GM18508 (cell line): ENCODE measurements around the gene LRIT2.

Experiments
- ATAC-seq: cut with Tn5 transposase; IDR thresholded peaks from one replicate; pipeline ENCODE4 v1.9.1; 2021; ENCODE audit warnings: moderate number of reproducible peaks; ENCODE audit not compliant: insufficient read depth, unreplicated experiment

LRIT2 gene

DNA sequence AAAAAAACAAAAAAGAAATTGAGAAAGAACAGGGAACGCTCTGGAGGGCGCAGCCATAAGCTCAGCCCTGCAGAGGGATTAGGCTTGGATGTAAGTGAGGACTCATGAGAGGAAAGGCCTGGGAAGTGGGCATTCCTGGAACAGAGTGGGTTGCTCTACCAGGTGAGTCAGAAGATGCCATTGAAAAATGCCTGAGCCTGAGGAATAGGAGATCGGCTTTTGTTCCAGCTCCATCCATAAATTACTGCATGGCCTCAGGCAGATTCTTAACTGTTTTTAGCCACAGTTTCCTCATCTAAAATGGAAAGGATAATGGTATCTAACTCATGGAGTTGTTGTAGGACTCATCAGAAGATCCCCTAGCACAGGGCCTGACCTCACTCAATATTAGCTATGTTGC lies 18.4 kb upstream of the LRIT2 start:
- ATAC-seq, result no peak

DNA sequence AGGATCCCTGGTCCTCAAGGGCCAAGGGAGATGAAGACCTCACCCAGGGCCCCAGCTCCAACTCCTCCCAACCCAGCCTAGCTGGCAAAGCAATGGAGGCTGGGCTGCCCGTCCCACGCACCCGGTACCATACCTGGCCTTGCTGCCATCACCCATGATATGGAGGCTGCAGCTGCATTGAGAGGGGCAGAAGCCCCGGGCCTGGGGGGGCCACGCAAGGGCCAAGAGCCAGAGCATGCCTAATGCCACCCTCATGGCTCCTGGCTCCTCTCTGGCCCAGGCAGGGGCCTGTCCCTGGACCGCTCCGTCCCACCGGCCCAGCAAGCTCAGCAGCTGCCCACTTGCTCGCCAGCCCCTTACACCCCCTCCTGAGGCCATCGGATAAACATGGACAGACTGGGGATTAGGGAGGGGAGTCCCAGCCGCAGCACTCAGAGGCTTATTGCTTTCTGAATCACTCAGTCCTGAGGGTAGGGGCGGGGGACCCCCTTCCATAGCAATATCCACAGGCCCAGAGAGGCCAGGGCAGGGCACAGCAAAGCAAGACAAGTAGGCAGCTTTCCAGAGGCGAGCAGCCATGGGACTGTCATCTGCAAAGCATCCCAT lies 15.9 kb upstream of the LRIT2 start, which contains the start of gene LRIT1:
LRIT1 (minus strand) TSS at position 362 of the 606 bp plus-strand sequence; CDS start at position 255, 107 bp downstream.
- no peak for ATAC-seq

DNA sequence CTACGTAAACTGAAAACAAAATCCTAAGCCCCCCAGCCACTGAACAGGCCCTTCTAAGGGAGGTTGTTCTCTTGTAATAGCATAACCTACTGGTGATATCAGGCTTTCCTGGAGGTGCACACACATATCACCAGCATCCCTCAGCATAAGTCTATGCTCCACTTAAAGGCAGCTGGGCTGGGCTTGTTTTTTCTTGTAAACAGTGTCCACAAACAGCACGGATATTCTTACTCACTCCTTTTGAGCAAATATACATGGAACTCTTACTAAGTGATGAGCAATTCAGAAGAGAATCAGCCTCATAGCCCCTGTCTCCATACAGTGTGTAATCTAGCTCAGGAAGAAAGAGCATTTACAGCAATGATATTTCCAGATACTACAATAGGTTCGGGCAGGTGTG lies 13.6 kb upstream of the LRIT2 start:
- no peak for ATAC-seq

DNA sequence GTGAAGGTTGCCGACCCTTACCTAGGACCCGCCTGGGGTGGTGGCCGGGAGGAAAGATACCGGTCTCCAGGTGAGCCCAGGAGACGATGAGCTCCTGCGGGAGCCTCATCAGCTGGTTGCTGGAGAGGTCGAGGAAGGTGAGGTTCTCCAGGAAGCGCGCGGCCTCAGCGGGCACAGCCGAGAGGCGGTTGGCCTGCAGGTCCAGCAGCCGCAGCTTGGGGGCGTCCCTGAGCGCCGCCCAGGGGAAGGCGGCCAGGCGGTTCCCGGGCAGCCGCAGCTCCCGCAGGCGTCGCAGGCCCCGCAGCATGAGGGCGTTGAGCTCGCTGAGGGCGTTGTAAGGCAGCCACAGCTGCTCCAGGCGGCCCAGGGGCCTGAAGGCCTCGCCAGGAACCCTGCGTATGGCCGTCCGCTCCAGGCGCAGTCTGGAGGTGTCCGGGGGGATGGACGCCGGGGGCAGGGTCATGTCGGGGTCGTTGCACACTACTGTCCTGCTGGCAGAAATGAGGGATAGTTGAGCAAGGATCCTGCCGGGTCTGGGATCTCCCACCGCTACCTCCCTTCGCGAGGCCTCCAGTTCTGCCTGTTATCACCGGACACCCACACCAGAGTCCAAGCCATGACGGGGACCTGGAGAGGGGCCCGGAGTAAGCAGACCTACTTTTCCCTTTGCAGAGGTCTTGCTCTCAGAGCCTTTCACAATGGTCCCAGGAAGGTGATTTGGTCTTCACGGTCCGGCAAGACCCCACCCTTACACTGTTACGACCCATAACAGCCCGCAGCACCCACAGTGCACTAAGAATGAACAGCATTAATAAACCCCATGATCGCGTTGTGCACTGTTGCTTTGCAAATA lies 12.1 kb upstream of the LRIT2 start:
- no peak for ATAC-seq

DNA sequence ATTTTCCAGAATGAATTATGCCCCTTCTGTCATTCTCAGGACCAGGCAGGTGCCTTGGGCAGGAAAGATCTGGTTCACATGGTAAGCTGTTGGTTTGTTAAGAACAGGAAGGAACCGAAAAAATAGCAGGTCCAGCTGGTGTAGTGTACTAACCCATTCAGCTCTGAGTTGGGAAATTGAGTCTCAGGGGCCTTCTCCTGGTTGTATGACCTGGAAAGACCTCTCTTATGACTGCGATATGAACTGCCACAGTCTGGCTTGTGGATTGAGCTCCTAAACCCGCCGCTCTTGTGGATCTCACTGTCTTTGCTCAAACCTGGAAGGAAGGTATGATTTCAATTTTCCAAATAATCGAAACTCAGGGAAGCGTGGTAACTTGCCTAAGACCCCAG lies 11.5 kb upstream of the LRIT2 start:
- ATAC-seq, result no peak

DNA sequence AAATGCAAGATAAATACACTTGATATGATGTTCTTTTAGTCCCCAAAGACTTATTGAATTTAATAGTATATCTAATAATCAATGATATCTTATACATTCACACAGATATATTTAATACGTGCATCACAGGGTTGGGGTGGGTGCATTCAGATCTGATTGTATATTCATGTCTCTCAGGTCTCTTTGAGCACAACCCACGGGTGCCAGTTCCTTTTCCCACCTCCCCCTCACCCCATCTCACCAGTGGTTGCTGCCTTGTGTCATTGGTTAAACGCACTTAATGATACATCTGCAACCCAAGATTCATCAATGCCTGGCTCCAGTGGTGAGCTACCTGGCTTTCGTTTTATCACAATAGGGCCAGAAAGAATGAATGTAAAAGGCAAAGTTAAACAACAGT lies 9.8 kb upstream of the LRIT2 start:
- no peak for ATAC-seq

DNA sequence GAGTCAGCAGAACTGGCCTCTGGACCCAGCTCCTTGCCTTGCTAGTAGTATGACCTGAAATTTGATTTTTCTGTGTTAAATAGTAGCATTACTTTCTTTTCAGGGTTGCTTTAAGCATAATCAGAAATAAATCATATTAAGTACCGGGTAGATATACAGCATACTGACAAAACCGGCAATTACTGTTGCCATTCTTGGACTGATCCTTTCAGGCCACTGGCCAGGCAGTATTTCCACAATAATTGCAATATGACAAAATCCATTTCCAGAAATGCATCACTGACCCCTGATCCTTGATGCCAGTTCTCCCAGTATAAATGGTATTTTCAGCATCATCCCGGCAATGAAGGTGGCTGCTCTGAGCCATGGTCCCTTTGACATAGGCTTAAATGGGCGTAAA lies 9.1 kb upstream of the LRIT2 start:
- no peak for ATAC-seq

DNA sequence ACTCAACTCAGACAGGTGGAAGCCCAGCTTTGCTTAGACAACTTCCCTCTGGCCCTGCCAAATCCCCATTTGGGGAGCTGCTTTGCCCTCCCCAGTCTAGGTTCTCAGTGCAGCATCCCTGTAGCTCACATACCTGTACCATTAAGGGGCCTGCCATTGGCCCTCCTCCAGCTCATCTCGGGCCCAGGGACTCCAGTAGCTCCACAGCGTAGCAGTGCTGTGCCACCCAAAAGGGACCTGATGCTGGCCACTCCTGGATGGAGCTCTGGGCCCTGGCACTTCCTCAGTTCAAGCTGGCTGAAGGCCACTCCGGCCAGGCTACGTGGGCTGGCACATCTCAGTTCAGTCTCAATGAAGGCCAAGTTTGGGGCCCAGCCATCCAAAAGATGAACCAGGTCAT lies 8.6 kb upstream of the LRIT2 start:
- no peak for ATAC-seq

DNA sequence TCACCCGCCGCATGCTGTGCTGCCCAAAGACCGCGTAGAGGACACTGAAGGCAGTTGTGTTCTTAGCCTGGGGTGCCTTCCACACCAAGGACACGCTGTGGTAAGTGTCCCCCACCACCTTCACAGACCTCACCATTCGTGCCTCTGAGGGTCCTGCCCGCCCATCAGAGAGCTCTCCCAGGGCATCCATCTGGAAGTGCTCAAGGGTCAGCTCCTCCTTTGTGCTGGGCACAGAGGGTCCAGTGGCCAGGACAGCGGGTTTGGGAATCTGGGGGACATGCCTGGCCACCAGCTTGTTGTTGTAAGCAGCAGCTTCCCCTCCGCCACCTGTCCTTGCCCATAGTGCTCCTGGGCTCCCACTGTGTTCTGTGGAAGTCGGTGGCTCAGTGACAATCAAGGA lies 7.0 kb upstream of the LRIT2 start:
- ATAC-seq, result no peak

DNA sequence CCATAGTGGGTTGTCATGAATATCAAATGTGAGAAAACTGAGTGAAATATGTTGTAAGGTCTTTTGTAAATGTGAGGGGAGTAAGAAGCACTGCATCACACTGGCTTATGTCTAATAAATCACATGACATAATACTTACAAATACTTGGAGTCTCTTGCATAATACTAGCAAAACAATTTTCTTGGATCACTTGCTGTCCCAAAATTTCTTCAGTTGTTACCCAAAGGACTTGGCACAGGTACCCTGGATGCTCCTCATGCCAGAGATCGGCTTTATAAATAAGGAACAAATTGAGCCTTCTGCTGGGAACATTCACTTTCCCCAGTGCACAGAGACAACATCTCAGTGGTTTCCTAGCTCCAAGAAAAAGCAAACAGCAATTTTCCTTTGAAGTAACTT lies 5.0 kb upstream of the LRIT2 start:
- ATAC-seq, result no peak

DNA sequence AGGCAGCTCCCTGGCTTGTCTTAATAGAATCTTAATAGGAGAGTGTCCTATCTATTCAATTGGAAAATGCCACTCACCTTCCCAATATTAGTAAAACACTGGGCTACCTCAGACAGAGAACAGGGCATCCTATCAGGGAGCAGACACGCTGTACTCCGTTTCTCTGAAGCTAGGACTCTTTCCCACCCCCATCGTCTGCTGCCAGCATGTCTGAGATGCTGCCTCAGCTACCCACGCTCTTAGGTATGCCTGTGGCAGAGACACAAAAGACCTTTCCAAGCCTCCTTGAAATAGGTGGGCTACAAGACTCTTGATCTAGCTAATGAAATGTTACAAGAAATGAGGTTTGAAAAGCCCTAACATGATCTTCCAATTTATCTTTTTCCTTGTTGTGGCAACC lies 2.5 kb upstream of the LRIT2 start:
- no peak for ATAC-seq

DNA sequence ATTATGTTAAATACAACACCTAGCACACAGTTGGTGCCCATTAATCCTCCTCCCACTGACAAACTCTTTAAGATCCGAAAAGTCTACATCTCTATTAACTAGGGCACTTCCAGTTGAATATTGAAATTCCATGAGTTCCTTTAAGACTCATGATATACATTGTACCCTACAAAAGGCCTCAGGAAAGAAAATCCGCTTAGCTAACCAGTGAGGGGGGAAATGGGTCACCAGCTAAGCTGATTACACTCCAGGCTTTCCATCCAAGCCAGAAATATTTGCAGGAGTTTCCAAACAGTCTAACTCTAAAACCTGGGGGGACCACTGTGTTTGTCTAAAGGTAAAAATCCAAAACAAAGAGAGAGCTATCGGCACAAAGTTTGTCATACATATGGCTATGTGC lies 1.3 kb upstream of the LRIT2 start:
- no peak for ATAC-seq

DNA sequence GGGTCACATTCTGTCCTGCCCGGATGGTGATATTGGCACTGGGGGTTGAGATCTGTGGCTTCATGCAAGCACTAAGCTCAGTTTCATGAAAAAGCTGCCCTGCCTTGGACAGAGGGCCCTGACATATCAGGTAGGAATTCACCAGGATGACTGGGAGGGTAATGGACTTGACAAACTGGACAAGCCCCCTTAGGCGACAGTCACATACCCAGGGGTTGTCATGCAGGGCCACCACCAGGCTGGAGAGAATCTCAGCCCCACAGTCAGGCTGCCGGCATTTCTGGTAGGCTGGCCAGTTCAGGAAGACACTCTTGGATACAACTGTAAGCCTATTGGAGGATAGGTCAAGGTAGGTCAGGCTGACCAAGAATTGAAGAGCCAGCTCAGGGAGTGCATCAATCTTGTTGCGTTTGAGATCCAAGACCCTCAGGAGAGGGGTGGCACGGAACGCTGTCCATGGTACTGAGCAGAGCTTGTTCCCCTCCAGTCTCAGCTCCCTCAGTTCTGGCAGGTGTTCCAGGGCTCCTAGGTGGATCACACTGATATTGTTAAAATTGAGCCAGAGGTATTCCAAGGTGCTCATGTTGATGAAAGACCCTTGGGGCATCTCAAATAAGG lies 824 bp downstream of the LRIT2 start:
- ATAC-seq, result no peak

DNA sequence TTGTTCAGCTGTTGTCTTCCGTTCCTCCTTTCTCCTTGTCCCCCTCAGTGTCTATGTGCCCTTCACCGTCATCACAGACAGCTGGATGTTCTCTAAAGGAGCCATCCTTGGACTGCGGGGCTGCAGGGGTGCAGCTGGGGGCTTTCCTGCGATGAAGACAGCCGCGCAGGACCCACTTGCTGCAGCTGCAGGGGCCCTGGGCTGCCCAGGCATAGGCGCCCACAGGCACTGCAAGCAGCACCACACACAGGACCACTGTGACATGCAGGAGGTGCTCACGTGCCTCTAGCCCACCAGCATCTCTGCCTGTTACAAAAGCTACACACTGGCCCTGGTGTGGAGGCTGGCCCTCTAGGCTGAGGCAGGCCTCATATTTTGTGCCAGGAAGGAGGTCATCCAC lies 3.4 kb downstream of the LRIT2 start:
- ATAC-seq, result no peak

DNA sequence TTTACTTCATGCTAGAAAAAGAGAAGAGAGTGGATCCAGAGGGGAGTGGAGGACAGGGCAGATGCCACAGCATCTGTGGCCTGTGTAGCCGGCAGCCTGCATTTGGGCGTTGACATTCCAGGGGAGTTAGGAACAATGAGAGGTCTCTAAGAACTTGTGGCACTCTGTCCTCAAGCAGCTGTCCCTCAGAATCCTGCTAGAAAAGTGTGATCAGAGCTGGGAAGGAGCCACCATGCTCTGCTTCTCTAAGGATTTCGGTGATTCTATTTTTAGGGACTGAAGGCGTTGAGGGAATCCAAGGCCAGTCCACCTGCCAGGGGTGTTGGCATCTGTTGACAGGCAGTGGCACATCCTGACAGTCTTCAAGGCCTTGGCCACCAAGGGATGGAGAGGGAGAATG lies 7.6 kb downstream of the LRIT2 start:
- no peak for ATAC-seq

DNA sequence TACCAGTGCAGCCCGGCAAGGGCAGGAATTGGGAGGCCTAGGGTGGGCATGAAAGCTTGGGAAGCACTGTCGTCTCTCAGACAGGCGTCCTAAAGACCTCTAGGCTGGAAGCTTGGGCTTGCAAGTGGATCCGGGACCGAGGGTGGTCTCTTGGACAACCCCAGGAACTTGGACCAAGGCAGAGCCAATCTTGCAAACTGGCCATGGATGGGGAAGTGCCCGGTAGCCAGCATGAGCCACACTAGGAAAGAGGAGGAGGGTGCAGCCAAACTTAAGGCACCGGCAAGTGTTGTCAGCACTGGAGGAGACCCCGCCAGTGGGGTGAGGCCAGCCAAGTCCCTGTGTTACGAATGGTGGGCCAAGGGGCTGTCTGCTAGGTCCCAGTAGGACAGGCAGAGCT lies 8.5 kb downstream of the LRIT2 start:
- ATAC-seq, result no peak

DNA sequence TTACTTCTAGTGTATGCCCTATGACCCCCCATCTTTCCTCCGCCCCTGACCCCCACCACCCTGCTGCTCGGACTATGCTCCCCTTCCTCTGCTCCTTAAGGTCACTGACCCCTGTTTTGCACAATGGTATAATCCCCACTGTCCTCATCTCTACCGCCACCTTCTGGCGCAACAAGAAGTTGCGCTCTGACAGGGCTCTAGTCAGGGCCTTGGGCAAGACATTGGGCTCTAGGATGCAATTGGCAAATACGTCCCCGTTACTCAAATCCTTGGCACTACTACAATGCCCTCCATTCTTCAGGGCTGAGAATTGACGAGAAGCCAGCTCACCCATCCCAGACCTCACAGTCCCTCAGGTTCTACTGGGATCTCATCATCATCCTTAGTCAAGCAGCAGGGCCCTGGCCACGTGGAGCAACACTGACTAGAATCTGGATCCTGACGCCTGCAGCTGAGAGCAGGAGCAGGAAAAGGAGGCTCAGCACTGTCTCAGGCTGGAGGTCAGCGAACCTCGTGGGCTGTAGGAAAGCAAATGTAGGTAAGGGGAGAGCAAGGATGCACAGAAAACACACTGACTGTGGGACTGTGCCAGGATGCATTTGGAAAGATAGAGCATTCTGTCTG lies 10.6 kb downstream of the LRIT2 start:
- ATAC-seq, result peak; percentile 89

DNA sequence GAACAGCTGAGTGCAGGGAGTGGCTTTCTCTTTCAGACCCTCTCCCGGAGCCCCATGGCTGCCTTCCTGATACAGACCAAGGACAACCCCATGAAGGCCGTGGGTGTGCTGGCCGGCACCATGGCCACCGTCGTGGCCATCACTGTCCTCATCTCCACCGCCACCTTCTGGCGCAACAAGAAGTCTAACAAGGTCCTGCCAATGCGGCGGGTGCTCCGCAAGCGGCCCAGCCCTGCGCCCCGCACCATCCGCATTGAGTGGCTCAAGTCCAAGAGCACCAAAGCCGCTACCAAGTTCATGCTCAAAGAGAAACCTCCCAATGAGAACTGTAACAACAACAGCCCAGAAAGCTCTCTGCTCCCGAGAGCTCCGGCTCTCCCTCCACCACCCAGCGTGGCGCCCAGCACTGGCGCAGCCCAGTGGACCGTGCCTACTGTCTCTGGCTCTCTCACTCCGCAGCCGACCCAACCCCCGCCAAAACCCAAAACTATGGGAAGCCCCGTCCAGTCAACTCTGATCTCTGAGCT lies 11.2 kb downstream of the LRIT2 start:
- ATAC-seq, result no peak

DNA sequence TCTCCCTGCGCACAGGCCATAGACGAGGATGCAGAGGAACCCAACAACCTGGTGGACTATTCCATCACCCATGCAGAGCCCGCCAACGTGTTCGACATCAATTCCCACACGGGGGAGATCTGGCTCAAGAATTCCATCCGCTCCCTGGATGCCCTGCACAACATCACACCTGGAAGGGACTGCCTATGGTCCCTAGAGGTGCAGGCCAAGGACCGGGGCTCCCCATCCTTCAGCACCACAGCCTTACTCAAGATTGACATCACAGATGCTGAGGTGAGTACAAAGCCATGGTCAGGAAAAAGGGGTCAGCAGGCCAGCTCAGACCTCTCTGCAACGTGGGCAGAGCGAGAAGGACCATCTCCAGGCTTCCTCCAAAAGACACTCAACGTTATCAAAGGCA lies 12.3 kb downstream of the LRIT2 start:
- no peak for ATAC-seq

DNA sequence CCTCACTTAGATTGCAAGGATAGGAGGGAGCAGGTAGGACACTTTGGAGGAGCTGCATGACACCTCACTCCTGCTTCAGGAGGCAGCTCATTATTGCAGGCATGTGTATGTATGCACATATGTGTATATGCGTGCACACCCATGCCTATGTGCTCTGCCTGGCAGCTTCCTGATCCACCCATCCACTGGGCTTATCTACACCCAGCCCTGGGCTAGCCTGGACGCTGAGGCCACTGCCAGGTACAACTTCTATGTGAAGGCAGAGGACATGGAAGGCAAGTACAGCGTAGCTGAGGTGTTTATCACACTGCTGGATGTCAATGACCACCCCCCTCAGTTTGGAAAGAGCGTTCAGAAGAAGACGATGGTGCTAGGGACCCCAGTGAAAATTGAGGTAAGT lies 13.3 kb downstream of the LRIT2 start:
- no peak for ATAC-seq

DNA sequence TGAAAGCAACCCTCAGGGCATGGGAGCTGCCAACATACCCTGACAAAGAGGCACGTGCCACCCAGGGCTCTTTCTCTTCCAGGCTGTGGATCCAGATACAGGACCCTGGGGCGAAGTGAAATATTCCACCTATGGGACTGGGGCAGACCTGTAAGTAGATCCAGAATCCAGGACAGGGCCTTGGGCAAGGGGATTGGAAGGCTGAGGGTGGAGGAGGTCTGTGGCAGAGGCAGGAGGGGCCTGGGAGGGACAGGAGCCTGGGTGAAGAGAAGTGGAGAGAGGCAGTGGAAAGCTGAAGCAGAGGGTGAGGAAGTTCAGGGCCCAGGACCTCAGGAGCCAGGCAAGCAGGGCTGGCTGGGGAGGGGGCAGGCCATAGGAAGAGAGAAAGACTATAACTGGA lies 13.8 kb downstream of the LRIT2 start:
- ATAC-seq, result no peak
